Measurements from ENCODE around the gene EPHX1. TPM values are rescaled to one million over a fixed set of nuclear protein-coding genes. Genes with fewer than 3 reads are reported as not detected.

The EPHX1 gene
- total RNA-seq, 1 donor from 2014 or later: 142 TPM

- Histone ChIP-seq H3K36me3 (no peaks in the 10 kb centered on the region), H3K4me3 (no peak overlapping the region), H3K4me1 (peaks cover 6% of the 10 kb centered on the region), H3K27ac (no peak overlapping the region), H3K27me3 (no peaks in the 10 kb centered on the region), H3K9me3 (no peaks in the 10 kb centered on the region)
- intact Hi-C loops (cut with DNase I): loop anchor here (10.0 kb wide), 1 partner anchor 114 kb away; the partner anchor contains the start of gene SRP9
- DNase-seq (ENCODE audit: extremely low spot score in 2 of 2): no peak
- TF ChIP-seq CTCF (IDR thresholded peaks at IDR 0.05) (no peak), POLR2AphosphoS5 (IDR thresholded peaks at IDR 0.05; ENCODE audit: insufficient read depth in 1 of 2, low read depth in 1 of 2) (no peak), POLR2A (IDR thresholded peaks at IDR 0.05) (no peak)
These were observed 78.5 kb downstream of the EPHX1 start for GRCh38 chr1:225888289-225888897.

- TF ChIP-seq POLR2A (IDR thresholded peaks at IDR 0.05) (no peak), CTCF (IDR thresholded peaks at IDR 0.05) (no peak), POLR2AphosphoS5 (IDR thresholded peaks at IDR 0.05; ENCODE audit: insufficient read depth in 1 of 2, low read depth in 1 of 2) (no peak)
- no peaks in the 10 kb centered on the region for H3K4me1 ChIP-seq
- no peaks in the 10 kb centered on the region for H3K9me3 ChIP-seq
- H3K27me3 ChIP-seq: no peaks in the 10 kb centered on the region
- no peaks in the 10 kb centered on the region for H3K36me3 ChIP-seq
- no peak for DNase-seq (ENCODE audit: extremely low spot score in 2 of 2)
- no peak within 1 kb of the TSS for H3K27ac ChIP-seq
- intact Hi-C loops (cut with DNase I): loop anchor here (10.0 kb wide), 1 partner anchor 114 kb away; the partner anchor contains the start of gene SRP9
- no peak within 1 kb of the TSS for H3K4me3 ChIP-seq
These were observed 79.1 kb downstream of the EPHX1 start, which contains the start of gene LEFTY1 for GRCh38 chr1:225888898-225889601. LEFTY1 (minus strand) TSS chr1:225889146; CDS start chr1:225889066, 80 bp downstream.

GRCh38 chr1:225889743-225890142 lies 79.8 kb downstream of the EPHX1 start:
- intact Hi-C loops (cut with DNase I): loop anchor here (10.0 kb wide), 1 partner anchor 115 kb away; the partner anchor contains the start of gene SRP9
- TF ChIP-seq CTCF (IDR thresholded peaks at IDR 0.05) (no peak), POLR2A (IDR thresholded peaks at IDR 0.05) (no peak), POLR2AphosphoS5 (IDR thresholded peaks at IDR 0.05; ENCODE audit: insufficient read depth in 1 of 2, low read depth in 1 of 2) (no peak)
- no peak overlapping the region for H3K4me3 ChIP-seq
- no peaks in the 10 kb centered on the region for H3K4me1 ChIP-seq
- H3K27me3 ChIP-seq: no peaks in the 10 kb centered on the region
- DNase-seq (ENCODE audit: extremely low spot score in 2 of 2): no peak
- no peak overlapping the region for H3K27ac ChIP-seq
- no peaks in the 10 kb centered on the region for H3K9me3 ChIP-seq
- H3K36me3 ChIP-seq: no peaks in the 10 kb centered on the region

GRCh38 chr1:225890346-225891228 lies 80.7 kb downstream of the EPHX1 start:
- Histone ChIP-seq H3K9me3 (no peaks in the 10 kb centered on the region), H3K36me3 (no peaks in the 10 kb centered on the region), H3K27me3 (no peaks in the 10 kb centered on the region), H3K4me1 (no peaks in the 10 kb centered on the region), H3K4me3 (no peak overlapping the region), H3K27ac (no peak overlapping the region)
- no peak for DNase-seq (ENCODE audit: extremely low spot score in 2 of 2)
- intact Hi-C loops (cut with DNase I): no loop called here
- TF ChIP-seq CTCF (IDR thresholded peaks at IDR 0.05): no peak

Measured in vagina (tissue), 2 donors.